Kidney epithelial cell (primary cell): Measurements from ENCODE around the gene ECPAS. TPM values are rescaled to one million over a fixed set of nuclear protein-coding genes. Genes with fewer than 3 reads are reported as not detected.

ENCODE experiments used
- DNase-seq: peaks from one replicate; pipeline ENCODE4 v3.0.0-alpha.2; 2010; ENCODE audit warnings: low read depth
- H3K27me3 ChIP-seq: 2 replicates; pipeline ENCODE4 v1.6.0; 2011; ENCODE audit warnings: low read length; ENCODE audit not compliant: control insufficient read depth, insufficient read depth
- H3K36me3 ChIP-seq: 2 replicates; pipeline ENCODE4 v1.5.1; 2011; ENCODE audit warnings: low read length; ENCODE audit not compliant: control insufficient read depth, insufficient read depth
- H3K4me3 ChIP-seq: 2 replicates; pipeline ENCODE4 v1.5.1; 2011; ENCODE audit warnings: low read depth, mild to moderate bottlenecking, control low read depth, low read length
- total RNA-seq: library from RNA; depleted of rRNA; stranded (reverse); fragments of >200 nt; gene quantifications from 2 replicates; pipeline ENCODE4 v1.2.3, GENCODE V29; 2015
- TF ChIP-seq, protein P1 (sequence below): IDR thresholded peaks from 2 replicates; pipeline ENCODE4 v1.5.1; 2011; ENCODE audit warnings: mild to moderate bottlenecking, moderate library complexity, low read length, control low read depth, inconsistent platforms; ENCODE audit not compliant: insufficient read depth, poor library complexity, severe bottlenecking

The ECPAS gene, protein sequence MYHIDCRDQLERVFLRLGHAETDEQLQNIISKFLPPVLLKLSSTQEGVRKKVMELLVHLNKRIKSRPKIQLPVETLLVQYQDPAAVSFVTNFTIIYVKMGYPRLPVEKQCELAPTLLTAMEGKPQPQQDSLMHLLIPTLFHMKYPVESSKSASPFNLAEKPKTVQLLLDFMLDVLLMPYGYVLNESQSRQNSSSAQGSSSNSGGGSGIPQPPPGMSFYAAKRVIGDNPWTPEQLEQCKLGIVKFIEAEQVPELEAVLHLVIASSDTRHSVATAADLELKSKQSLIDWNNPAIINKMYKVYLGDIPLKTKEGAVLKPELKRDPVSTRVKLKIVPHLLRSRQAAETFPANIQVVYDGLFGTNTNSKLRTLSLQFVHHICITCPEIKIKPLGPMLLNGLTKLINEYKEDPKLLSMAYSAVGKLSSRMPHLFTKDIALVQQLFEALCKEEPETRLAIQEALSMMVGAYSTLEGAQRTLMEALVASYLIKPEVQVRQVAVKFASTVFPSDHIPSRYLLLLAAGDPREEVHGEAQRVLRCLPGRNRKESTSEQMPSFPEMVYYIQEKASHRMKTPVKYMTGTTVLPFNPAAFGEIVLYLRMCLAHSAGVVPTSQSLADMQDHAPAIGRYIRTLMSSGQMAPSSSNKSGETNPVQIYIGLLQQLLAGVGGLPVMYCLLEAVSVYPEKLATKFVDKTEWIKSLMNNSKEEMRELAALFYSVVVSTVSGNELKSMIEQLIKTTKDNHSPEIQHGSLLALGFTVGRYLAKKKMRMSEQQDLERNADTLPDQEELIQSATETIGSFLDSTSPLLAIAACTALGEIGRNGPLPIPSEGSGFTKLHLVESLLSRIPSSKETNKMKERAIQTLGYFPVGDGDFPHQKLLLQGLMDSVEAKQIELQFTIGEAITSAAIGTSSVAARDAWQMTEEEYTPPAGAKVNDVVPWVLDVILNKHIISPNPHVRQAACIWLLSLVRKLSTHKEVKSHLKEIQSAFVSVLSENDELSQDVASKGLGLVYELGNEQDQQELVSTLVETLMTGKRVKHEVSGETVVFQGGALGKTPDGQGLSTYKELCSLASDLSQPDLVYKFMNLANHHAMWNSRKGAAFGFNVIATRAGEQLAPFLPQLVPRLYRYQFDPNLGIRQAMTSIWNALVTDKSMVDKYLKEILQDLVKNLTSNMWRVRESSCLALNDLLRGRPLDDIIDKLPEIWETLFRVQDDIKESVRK (N-terminal part only)
- total RNA-seq, result 67.0 and 70.2 TPM in 2 replicates

DNA sequence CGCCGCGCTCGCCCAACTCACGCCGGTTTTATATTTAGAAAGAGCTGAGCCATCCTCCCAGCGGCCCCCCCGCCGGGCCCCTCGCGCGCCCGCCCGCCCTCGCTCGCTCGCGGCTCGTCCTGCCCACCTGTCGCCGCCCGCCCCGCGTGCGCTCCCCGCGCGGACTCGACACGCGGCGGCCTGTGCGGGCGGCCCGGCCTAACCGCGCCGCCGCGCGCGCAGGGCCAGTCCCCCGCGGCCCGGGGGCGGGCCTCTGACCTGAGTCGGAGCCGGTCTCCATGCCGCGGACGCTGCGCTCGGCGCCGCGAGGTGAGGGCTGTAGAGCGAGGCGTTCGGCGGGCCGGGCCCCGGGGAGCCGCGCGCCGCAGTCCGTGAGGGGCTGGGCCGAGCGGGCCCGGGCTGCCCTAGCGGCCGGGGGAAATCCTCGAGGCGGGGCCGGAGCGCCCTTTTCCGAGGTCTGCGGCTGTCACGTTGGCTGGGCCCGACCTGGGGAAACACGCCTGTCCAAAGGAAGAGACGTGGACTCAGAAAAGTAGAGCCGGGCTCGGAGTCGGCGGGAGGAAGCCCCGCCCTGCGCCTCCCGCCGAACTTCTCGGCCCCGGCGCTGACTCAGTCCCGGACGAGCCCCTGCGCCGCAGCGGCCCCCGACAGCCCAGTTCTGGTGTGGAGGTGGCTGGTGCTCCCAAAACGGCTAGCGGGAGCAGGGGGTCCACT, at the start of gene ECPAS:
ECPAS (minus strand) TSS at position 526 of the 714 bp plus-strand sequence. CDS start 11,465 bp downstream, outside the sequence.
- no peaks in the 10 kb centered on the region for H3K36me3 ChIP-seq
- TF ChIP-seq, protein P1, sequence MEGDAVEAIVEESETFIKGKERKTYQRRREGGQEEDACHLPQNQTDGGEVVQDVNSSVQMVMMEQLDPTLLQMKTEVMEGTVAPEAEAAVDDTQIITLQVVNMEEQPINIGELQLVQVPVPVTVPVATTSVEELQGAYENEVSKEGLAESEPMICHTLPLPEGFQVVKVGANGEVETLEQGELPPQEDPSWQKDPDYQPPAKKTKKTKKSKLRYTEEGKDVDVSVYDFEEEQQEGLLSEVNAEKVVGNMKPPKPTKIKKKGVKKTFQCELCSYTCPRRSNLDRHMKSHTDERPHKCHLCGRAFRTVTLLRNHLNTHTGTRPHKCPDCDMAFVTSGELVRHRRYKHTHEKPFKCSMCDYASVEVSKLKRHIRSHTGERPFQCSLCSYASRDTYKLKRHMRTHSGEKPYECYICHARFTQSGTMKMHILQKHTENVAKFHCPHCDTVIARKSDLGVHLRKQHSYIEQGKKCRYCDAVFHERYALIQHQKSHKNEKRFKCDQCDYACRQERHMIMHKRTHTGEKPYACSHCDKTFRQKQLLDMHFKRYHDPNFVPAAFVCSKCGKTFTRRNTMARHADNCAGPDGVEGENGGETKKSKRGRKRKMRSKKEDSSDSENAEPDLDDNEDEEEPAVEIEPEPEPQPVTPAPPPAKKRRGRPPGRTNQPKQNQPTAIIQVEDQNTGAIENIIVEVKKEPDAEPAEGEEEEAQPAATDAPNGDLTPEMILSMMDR, result no peak
- H3K27me3 ChIP-seq, result no peaks in the 10 kb centered on the region
- DNase-seq, result no peak
- H3K4me3 ChIP-seq, result peak within 1 kb of the TSS; percentile 94

DNA sequence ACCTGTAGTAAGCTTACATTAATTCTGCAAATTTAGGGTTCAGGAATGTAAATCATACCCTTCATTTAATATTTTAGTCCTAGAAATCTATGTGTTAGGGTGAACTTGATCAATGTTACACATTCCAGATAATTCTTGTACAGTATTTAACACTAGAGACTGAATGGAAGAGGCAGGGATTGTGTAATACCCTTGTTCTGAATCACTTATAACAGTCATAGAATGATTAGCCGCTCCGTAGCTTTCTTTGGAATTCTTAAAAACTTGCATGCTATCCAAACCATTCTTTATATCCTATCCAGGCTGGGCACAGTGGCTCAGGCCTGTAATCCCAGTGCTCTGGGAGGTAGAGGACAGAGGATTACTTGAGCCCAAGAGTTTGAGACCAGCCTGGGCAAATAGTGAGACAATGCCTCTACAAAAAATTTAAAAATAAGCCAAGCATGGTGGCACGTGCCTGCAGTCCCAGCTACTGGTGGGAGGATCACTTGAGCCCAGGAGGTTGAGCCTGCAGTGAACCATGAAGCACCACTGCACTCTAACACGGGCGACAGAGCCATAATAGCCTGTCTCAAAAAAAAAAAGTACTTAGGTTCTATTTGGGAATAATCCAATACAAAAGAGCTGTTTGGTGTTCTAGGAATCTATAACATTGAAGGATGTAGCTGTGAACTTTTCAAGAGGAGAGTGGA, 49.1 kb upstream of the ECPAS start:
- Histone ChIP-seq H3K27me3 (no peaks in the 10 kb centered on the region), H3K36me3 (no peaks in the 10 kb centered on the region), H3K4me3 (no peak overlapping the region)
- no peak for DNase-seq
- TF ChIP-seq, protein P1, result no peak

DNA sequence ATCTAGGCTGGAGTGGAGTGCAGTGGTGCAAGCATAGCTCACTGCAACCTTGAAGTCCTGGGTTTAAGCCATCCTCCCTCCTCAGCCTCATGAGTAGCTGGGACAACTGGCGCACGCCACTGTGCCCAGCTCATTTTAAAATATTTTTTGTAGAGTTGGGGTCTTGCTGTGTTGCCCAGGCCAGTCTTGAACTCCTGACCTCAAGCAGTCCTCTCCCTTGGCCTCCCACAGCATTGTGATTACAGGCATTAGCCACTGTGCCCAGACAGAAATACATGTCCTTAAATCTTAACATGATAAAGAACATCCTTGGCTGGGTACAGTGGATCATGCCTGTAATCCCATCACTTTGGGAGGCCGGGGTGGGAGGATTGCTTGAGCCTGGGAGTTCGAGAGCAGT, 47.5 kb upstream of the ECPAS start:
- DNase-seq, result no peak
- TF ChIP-seq, protein P1, result no peak
- H3K27me3 ChIP-seq, result no peaks in the 10 kb centered on the region
- H3K4me3 ChIP-seq, result no peak overlapping the region
- H3K36me3 ChIP-seq, result no peaks in the 10 kb centered on the region

DNA sequence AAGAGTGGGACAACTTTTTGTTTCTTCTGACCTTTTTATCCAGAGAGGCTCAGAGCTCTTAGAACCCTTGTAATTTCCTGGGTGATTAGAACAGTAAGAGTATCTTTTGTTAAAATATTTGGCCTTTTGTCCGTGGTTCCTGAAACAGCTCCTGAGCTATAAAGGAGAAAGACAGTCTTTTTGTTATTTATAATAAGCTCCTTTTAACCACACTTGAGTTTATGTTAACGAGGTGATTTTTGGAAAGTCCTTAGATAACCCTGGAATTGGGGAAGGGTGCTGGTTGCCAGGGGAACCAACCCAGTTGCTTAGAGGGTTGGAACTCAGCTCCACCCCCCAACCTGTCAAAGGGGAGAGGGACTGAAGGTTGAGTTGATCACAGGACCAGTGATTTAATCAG, 45.6 kb upstream of the ECPAS start:
- Histone ChIP-seq H3K4me3 (no peak overlapping the region), H3K27me3 (no peaks in the 10 kb centered on the region), H3K36me3 (no peaks in the 10 kb centered on the region)
- no peak for DNase-seq
- TF ChIP-seq, protein P1, result no peak

DNA sequence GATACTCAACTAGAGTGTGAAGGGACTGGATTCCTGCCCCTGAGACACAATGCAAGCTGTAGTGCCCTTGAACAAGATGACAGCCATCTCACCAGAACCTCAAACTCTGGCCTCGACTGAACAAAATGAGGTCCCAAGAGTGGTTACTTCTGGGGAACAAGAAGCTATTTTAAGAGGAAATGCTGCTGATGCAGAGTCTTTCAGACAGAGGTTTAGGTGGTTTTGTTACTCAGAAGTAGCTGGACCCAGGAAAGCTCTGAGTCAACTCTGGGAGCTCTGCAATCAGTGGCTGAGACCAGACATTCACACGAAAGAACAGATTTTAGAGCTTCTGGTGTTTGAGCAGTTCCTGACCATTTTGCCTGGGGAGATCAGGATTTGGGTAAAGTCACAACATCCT, 43.2 kb upstream of the ECPAS start:
- no peak for DNase-seq

More for the DNA sequence above, 43.2 kb upstream of the ECPAS start:
- TF ChIP-seq, protein P1, result no peak
- no peaks in the 10 kb centered on the region for H3K27me3 ChIP-seq
- no peaks in the 10 kb centered on the region for H3K36me3 ChIP-seq
- no peak overlapping the region for H3K4me3 ChIP-seq
